Fibroblast of skin of left quadriceps (primary cell): Measurements from ENCODE around the gene BNIP5.

Source experiments
- DNase-seq, 2 experiments: peaks; one replicate each; pipeline ENCODE4 v3.0.0-alpha.2; 2013; ENCODE audit warnings: low read depth in 2 of 2

Gene BNIP5

GRCh38 chr6:36323062-36323461, 13.6 kb downstream of the BNIP5 start:
- DNase-seq, result no peak

- no peak for DNase-seq
These were observed 14.1 kb downstream of the BNIP5 start for GRCh38 chr6:36322591-36322990.

GRCh38 chr6:36320475-36320874, 16.2 kb downstream of the BNIP5 start:
- no peak for DNase-seq

- DNase-seq, result no peak
These were observed 16.9 kb downstream of the BNIP5 start for GRCh38 chr6:36319821-36320220.

- no peak for DNase-seq
These were observed 17.3 kb downstream of the BNIP5 start for GRCh38 chr6:36319436-36319762.

- no peak for DNase-seq
These were observed 17.8 kb downstream of the BNIP5 start for GRCh38 chr6:36318690-36319435.

GRCh38 chr6:36317623-36318022, 19.1 kb downstream of the BNIP5 start:
- no peak for DNase-seq

GRCh38 chr6:36315921-36316320, 20.8 kb downstream of the BNIP5 start:
- DNase-seq, result no peak

GRCh38 chr6:36314221-36315014, 22.3 kb downstream of the BNIP5 start:
- DNase-seq, result no peak

GRCh38 chr6:36313649-36313936, 23.1 kb downstream of the BNIP5 start:
- no peak for DNase-seq

- DNase-seq, result no peak
These were observed 23.6 kb downstream of the BNIP5 start for GRCh38 chr6:36312854-36313648.

GRCh38 chr6:36309900-36310299, 26.8 kb downstream of the BNIP5 start:
- DNase-seq, result no peak

GRCh38 chr6:36309203-36309602, 27.5 kb downstream of the BNIP5 start:
- no peak for DNase-seq

- no peak for DNase-seq
These were observed 28.2 kb downstream of the BNIP5 start for GRCh38 chr6:36308514-36308913.

- DNase-seq, result no peak
These were observed 30.3 kb downstream of the BNIP5 start for GRCh38 chr6:36306375-36306774.

GRCh38 chr6:36305885-36306284, 30.8 kb downstream of the BNIP5 start:
- no peak for DNase-seq

- DNase-seq, result peak; percentile 63 to 67
These were observed 34.3 kb downstream of the BNIP5 start for GRCh38 chr6:36302227-36302976.

GRCh38 chr6:36301781-36302180, 34.9 kb downstream of the BNIP5 start:
- no peak for DNase-seq

GRCh38 chr6:36301085-36301658, 35.5 kb downstream of the BNIP5 start:
- DNase-seq, result no peak

GRCh38 chr6:36298027-36298426, 38.7 kb downstream of the BNIP5 start:
- DNase-seq, result no peak

GRCh38 chr6:36297511-36297910, 39.2 kb downstream of the BNIP5 start:
- no peak for DNase-seq

GRCh38 chr6:36297051-36297450, 39.6 kb downstream of the BNIP5 start:
- DNase-seq, result no peak
